PC-9 (cell line): ENCODE measurements around the gene ZFHX3. TPM values are rescaled to one million over a fixed set of nuclear protein-coding genes. Genes with fewer than 3 reads are reported as not detected.
A peak's percentile ranks its signal among the peaks of the same experiment; 100 is the strongest.

ENCODE experiments used
- BruUV-seq: library from RNA; stranded (reverse); fragments of 400-500 nt; replicated peaks from 2 replicates; lab custom pipeline; 2021; lab: Mats Ljungman, UMichigan
- CTCF ChIA-PET: fragments of 300-600 bp; sonication (Branson Sonifier 250); formaldehyde crosslinking; loops from one replicate; lab custom pipeline; 2022; ENCODE audit warnings: antibody characterized with exemption; lab: Charles Lee
- POLR2A ChIA-PET: fragments of 300-600 bp; sonication (Branson Sonifier 250); formaldehyde crosslinking; loops from one replicate; lab custom pipeline; 2022; ENCODE audit warnings: antibody characterized with exemption; ENCODE audit not compliant: unreplicated experiment; lab: Charles Lee
- DNase-seq, 2 experiments: peaks; one replicate each; pipeline versions ENCODE4 v3.0.0 to v3.0.0-alpha.2; 2015 to 2022; ENCODE audit warnings: mixed read lengths in 1 of 2
- H2AFZ ChIP-seq: fragments of 200-600 bp; sonication (generic); 2 replicates; pipeline ENCODE4 v1.8.1; 2017; ENCODE audit warnings: antibody characterized with exemption
- H3F3A ChIP-seq: fragments of 200-600 bp; sonication (generic); 2 replicates; pipeline ENCODE4 v1.8.1; 2017; ENCODE audit warnings: antibody characterized with exemption, mild to moderate bottlenecking, low read depth; ENCODE audit not compliant: insufficient read depth
- H3K27ac ChIP-seq: fragments of 200-600 bp; sonication (generic); 2 replicates; pipeline ENCODE4 v1.6.1; 2016; ENCODE audit warnings: mixed run types
- H3K27me3 ChIP-seq: fragments of 200-600 bp; sonication (generic); 2 replicates; pipeline ENCODE4 v1.6.1; 2016; ENCODE audit warnings: low read depth, mixed run types; ENCODE audit not compliant: insufficient read depth
- H3K36me3 ChIP-seq: fragments of 200-600 bp; sonication (generic); 2 replicates; pipeline ENCODE4 v1.6.1; 2016; ENCODE audit warnings: low read depth, mixed run types
- H3K4me1 ChIP-seq: fragments of 200-600 bp; sonication (generic); replicated peaks from 2 replicates; pipeline ENCODE4 v1.6.1; 2016; ENCODE audit warnings: mixed run types; ENCODE audit not compliant: insufficient read depth
- H3K4me2 ChIP-seq: fragments of 200-600 bp; sonication (generic); 2 replicates; pipeline ENCODE4 v1.6.1; 2017; ENCODE audit warnings: mixed run types
- H3K4me3 ChIP-seq: fragments of 200-600 bp; sonication (generic); 2 replicates; pipeline ENCODE4 v1.6.1; 2016; ENCODE audit warnings: mixed run types
- H3K79me2 ChIP-seq: fragments of 200-600 bp; sonication (generic); 2 replicates; pipeline ENCODE4 v1.6.1; 2017; ENCODE audit warnings: low read depth, mixed run types
- H3K9me2 ChIP-seq: fragments of 200-600 bp; sonication (generic); 2 replicates; pipeline ENCODE4 v1.8.1; 2017; ENCODE audit warnings: mild to moderate bottlenecking; ENCODE audit not compliant: insufficient read depth
- H3K9me3 ChIP-seq: fragments of 200-600 bp; sonication (generic); 2 replicates; pipeline ENCODE4 v1.8.1; 2016; ENCODE audit warnings: low read depth; ENCODE audit not compliant: insufficient read depth
- H4K20me1 ChIP-seq: fragments of 200-600 bp; sonication (generic); 2 replicates; pipeline ENCODE4 v1.8.1; 2017; ENCODE audit not compliant: insufficient read depth
- EZH2 ChIP-seq: fragments of 200-600 bp; sonication (generic); IDR thresholded peaks from 2 replicates; pipeline ENCODE4 v1.8.0; 2017; ENCODE audit warnings: antibody characterized with exemption, low read depth
- intact Hi-C: fragments of 100-400 bp; cut with micrococcal nuclease; formaldehyde crosslinking; loops from one replicate; pipeline ENCODE4 v1.10.0; 2022; ENCODE audit not compliant: unreplicated experiment
- total RNA-seq: library from RNA; stranded (reverse); gene quantifications from 2 replicates; pipeline ENCODE4 v1.2.3, GENCODE V29; 2021
- TF ChIP-seq, protein P1 (sequence below): fragments of 200-600 bp; sonication (generic); conservative IDR thresholded peaks from 2 replicates; pipeline ENCODE4 v1.6.1; 2017; ENCODE audit warnings: mixed run types, antibody characterized with exemption, mild to moderate bottlenecking, moderate library complexity

Gene ZFHX3
- total RNA-seq, 1 experiment from 2014 or later, result 23.1 TPM

DNA sequence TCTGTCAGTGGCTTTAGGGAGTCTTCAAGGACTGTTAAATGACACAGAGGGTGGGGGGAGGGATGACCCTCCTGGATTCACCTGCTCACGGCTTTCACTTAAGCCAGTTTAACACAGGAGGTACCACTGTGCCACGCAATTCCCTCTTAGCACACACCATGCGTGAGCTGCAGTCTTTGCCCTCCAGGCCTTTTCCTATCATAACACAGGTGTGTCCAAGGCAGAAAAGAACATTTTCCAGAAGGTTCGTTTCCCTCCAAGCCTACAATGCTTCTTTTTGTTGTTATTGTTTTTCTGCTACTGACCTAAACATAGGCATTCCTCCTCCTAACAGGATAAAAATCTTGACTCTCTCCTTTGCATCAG, 1.1 kb downstream of the ZFHX3 start:
- H3K4me2 ChIP-seq, result peak overlapping the region; percentile 97
- H3K9me3 ChIP-seq, result no peaks in the 10 kb centered on the region
- peaks cover 35% of the 10 kb centered on the region for H3F3A ChIP-seq
- H3K27me3 ChIP-seq, result no peaks in the 10 kb centered on the region
- DNase-seq, result peak in 1 of 2 experiments; percentile 65
- CTCF ChIA-PET, result interaction anchor here (0.8 kb wide), 1 partner anchor 10 kb away, joined by 3 read pairs; no protein-coding TSS in a partner anchor
- POLR2A ChIA-PET, result interaction anchor here (0.7 to 0.9 kb wide), 2 partner anchors 9 to 22 kb away, joined by 4 to 10 read pairs; no protein-coding TSS in a partner anchor
- BruUV-seq, result TSS peak; percentile 66
- intact Hi-C loops, result loop anchor here (5.0 kb wide), 2 partner anchors 120 to 545 kb away; no protein-coding TSS in a partner anchor
- H2AFZ ChIP-seq, result no peak overlapping the region
- H3K79me2 ChIP-seq, result peaks cover 89% of the 10 kb centered on the region
- H3K36me3 ChIP-seq, result no peaks in the 10 kb centered on the region
- no peaks in the 10 kb centered on the region for H3K9me2 ChIP-seq
- peaks cover 59% of the 10 kb centered on the region for H3K4me1 ChIP-seq
- TF ChIP-seq EZH2, result no peak
- TF ChIP-seq, protein P1, sequence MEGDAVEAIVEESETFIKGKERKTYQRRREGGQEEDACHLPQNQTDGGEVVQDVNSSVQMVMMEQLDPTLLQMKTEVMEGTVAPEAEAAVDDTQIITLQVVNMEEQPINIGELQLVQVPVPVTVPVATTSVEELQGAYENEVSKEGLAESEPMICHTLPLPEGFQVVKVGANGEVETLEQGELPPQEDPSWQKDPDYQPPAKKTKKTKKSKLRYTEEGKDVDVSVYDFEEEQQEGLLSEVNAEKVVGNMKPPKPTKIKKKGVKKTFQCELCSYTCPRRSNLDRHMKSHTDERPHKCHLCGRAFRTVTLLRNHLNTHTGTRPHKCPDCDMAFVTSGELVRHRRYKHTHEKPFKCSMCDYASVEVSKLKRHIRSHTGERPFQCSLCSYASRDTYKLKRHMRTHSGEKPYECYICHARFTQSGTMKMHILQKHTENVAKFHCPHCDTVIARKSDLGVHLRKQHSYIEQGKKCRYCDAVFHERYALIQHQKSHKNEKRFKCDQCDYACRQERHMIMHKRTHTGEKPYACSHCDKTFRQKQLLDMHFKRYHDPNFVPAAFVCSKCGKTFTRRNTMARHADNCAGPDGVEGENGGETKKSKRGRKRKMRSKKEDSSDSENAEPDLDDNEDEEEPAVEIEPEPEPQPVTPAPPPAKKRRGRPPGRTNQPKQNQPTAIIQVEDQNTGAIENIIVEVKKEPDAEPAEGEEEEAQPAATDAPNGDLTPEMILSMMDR, result no peak
- peak overlapping the region; percentile 89 for H3K4me3 ChIP-seq
- peak overlapping the region; percentile 97 for H3K27ac ChIP-seq
- H4K20me1 ChIP-seq, result no peaks in the 10 kb centered on the region

DNA sequence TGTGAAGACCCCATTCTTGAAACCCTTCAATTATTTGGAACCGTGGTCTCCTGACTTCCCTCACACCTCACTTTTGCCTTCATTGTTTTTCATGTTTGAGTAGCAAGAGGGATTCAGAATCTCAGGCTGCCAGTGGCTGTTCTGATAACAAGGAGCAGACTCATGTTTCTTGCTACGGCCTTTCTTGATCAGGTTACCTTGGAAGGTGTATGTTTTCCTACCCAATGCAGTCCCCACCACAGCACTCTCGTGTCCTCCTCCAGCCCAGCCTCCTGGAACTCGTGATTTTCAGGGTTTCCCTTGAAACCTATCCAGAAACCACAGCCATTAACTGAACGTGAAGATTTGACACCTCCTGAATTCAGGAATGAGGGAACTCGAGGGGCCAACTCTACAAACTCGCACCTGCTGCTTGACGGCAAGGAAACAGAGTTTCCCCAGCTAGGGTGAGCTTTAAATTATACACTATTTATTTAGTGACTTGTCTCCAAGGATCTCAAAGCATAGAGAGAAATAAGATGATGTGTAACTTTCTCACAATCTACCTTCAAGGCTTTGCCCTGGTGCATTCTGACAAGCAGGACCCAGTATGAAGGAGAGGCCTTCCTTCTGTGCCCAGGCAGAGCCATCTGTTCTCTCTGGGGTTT, 1.6 kb downstream of the ZFHX3 start:
- H3K9me3 ChIP-seq, result no peaks in the 10 kb centered on the region
- intact Hi-C loops, result loop anchor here (5.0 kb wide), 2 partner anchors 119 to 544 kb away; no protein-coding TSS in a partner anchor
- no peak for TF ChIP-seq EZH2
- TF ChIP-seq, protein P1, result no peak
- no peak overlapping the region for H2AFZ ChIP-seq
- CTCF ChIA-PET, result interaction anchor here (0.8 kb wide), 1 partner anchor 11 kb away, joined by 3 read pairs; no protein-coding TSS in a partner anchor
- H4K20me1 ChIP-seq, result no peaks in the 10 kb centered on the region
- peak overlapping the region; percentile 97 for H3K27ac ChIP-seq
- POLR2A ChIA-PET, result no interaction called here
- peak overlapping the region; percentile 97 for H3K4me2 ChIP-seq
- no peaks in the 10 kb centered on the region for H3K27me3 ChIP-seq
- peaks cover 59% of the 10 kb centered on the region for H3K4me1 ChIP-seq
- H3K4me3 ChIP-seq, result peak overlapping the region; percentile 89
- H3K9me2 ChIP-seq, result no peaks in the 10 kb centered on the region
- BruUV-seq, result no TSS peak
- peaks cover 35% of the 10 kb centered on the region for H3F3A ChIP-seq
- no peaks in the 10 kb centered on the region for H3K36me3 ChIP-seq
- peak; percentile 19 to 53 for DNase-seq
- peaks cover 89% of the 10 kb centered on the region for H3K79me2 ChIP-seq

DNA sequence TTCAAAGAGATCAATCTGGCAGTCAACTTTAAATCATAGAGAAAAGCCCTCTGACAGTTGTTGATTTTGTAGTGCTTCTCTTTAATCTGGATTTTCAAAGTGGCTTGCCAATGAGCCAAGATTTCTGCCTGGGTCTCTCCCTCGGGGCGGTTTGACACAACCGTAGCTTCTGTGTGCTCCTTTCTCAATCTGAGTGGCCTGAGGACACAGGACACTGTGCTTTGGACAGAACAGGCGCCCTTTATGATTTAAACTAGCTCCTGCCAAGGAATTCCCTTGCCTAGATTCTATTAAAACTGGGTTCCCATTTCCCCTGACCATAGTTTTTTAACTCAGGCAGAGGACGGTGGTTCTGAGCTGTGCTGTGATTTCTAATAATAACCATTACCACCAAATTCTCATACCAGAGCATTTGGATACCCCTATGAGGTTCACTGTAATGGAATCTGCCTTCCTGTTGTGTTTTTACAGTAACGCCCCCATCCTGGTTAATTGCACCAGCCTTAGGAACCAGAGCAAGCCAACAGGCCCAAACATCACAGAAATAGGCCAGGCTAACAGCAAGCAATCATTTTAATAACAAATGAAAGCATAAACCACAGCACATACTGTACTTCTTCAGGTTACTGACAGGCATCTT, 4.0 kb downstream of the ZFHX3 start:
- DNase-seq, result no peak
- H3K9me2 ChIP-seq, result no peaks in the 10 kb centered on the region
- H3K4me1 ChIP-seq, result peaks cover 43% of the 10 kb centered on the region
- H3K27me3 ChIP-seq, result no peaks in the 10 kb centered on the region
- ChIA-PET POLR2A (interaction anchor here (0.6 kb wide), 2 partner anchors 11 to 200 kb away, joined by 3 to 5 read pairs; no protein-coding TSS in a partner anchor), CTCF (no interaction called here)
- no peak for TF ChIP-seq EZH2
- TF ChIP-seq, protein P1, result no peak
- no peaks in the 10 kb centered on the region for H3K36me3 ChIP-seq
- H3K9me3 ChIP-seq, result no peaks in the 10 kb centered on the region
- BruUV-seq, result no TSS peak
- H4K20me1 ChIP-seq, result no peaks in the 10 kb centered on the region
- no peak overlapping the region for H2AFZ ChIP-seq
- peak overlapping the region; percentile 53; the same call in 1 of the 2 replicates for H3K4me2 ChIP-seq
- intact Hi-C loops, result no loop called here
- no peak overlapping the region for H3K27ac ChIP-seq
- H3K4me3 ChIP-seq, result no peak overlapping the region
- H3F3A ChIP-seq, result peaks cover 27% of the 10 kb centered on the region
- peaks cover 89% of the 10 kb centered on the region for H3K79me2 ChIP-seq
